K562 (cell line): ENCODE results near the gene HOXA13. TPM values are rescaled to one million over a fixed set of nuclear protein-coding genes. Genes with fewer than 3 reads are reported as not detected.

ENCODE experiments used
- ATAC-seq: fragments of 200-7000 bp; cut with Tn5 transposase; 3 replicates; pipeline ENCODE4 v1.9.1; 2020; ENCODE audit warnings: moderate library complexity
- BruUV-seq: library from RNA; stranded (reverse); fragments of 400-500 nt; replicated peaks from 2 replicates; lab custom pipeline; 2021; lab: Mats Ljungman, UMichigan
- CTCF ChIA-PET: fragments of 300-600 bp; formaldehyde crosslinking; extraction: SDS; loops from one replicate; lab custom pipeline; 2021; ENCODE audit warnings: low intra/inter-chr PET ratio; lab: Yijun Ruan, JAX
- POLR2A ChIA-PET: fragments of 300-600, 350-650 bp; sonication (Branson Sonifier 250); formaldehyde crosslinking; extraction: SDS; loops from one replicate; lab custom pipeline; 2021; ENCODE audit warnings: antibody characterized with exemption, inconsistent platforms; lab: Yijun Ruan, JAX
- DNase-seq, 4 experiments: peaks; one replicate each; pipeline versions ENCODE4 v3.0.0 to v3.0.0-alpha.2; 2011 to 2018; ENCODE audit warnings: low spot score in 3 of 4, mixed read lengths in 3 of 4; ENCODE audit errors: extremely low read depth in 1 of 4
- FAIRE-seq: peaks from 2 replicates; lab custom pipeline; 2011; peaks lifted over from hg19 to GRCh38; lab: Jason Lieb, UNC
- H2AFZ ChIP-seq: 2 replicates; pipeline ENCODE4 v1.6.0; 2011; ENCODE audit warnings: low read depth, low read length, control low read depth, inconsistent platforms
- H3K27ac ChIP-seq: fragments of 200-600 bp; 3 replicates; pipeline ENCODE4 v1.8.0; 2011; ENCODE audit warnings: low read depth, mild to moderate bottlenecking, control low read depth, inconsistent platforms, low read length, moderate library complexity, mixed read lengths; ENCODE audit errors: extremely low read depth
- H3K27me3 ChIP-seq, 2 experiments: fragments of 300-600 bp in 1 of 2; 2 replicates in 1 of 2; 3 replicates in 1 of 2; pipeline versions ENCODE4 v1.6.0 to v1.8.0; 2011; ENCODE audit warnings: inconsistent platforms in 2 of 2, low read length in 2 of 2, mild to moderate bottlenecking in 1 of 2, mixed read lengths in 1 of 2, moderate library complexity in 1 of 2; ENCODE audit not compliant: control insufficient read depth in 2 of 2, insufficient read depth in 2 of 2
- H3K36me3 ChIP-seq: fragments of 300-600 bp; 3 replicates; pipeline ENCODE4 v1.8.0; 2011; ENCODE audit warnings: mild to moderate bottlenecking, low read length, inconsistent platforms; ENCODE audit not compliant: control insufficient read depth, insufficient read depth
- H3K4me1 ChIP-seq, 2 experiments: fragments of 200-600 bp in 1 of 2; replicated peaks in 1 of 2; 2 replicates in 1 of 2; 3 replicates in 1 of 2; pipeline versions ENCODE4 v1.5.1 to v1.8.0; 2011; ENCODE audit warnings: inconsistent platforms in 2 of 2, low read length in 2 of 2, mild to moderate bottlenecking in 1 of 2, mixed read lengths in 1 of 2, moderate library complexity in 1 of 2; ENCODE audit not compliant: control insufficient read depth in 2 of 2, insufficient read depth in 2 of 2
- H3K4me2 ChIP-seq: 2 replicates; pipeline ENCODE4 v1.6.1; 2011; ENCODE audit warnings: low read length, control low read depth, inconsistent platforms, mixed read lengths; ENCODE audit not compliant: insufficient read depth
- H3K4me3 ChIP-seq: fragments of 200-600 bp; sonication (generic), shearing (Covaris generic); 2 replicates; pipeline ENCODE4 v1.5.1; 2016; ENCODE audit warnings: control low read depth, inconsistent platforms
- H3K79me2 ChIP-seq: fragments of 200-600 bp; 3 replicates; pipeline ENCODE4 v1.8.0; 2011; ENCODE audit warnings: low read length, inconsistent platforms; ENCODE audit not compliant: control insufficient read depth, insufficient read depth
- H3K9ac ChIP-seq, 2 experiments: 2 replicates each; pipeline versions ENCODE4 v1.6.0 to v1.6.1; 2011; ENCODE audit warnings: low read depth in 2 of 2, low read length in 2 of 2, control low read depth in 1 of 2, inconsistent platforms in 1 of 2, mild to moderate bottlenecking in 1 of 2, mixed read lengths in 1 of 2; ENCODE audit not compliant: insufficient read depth in 1 of 2
- H3K9me1 ChIP-seq: one replicate; pipeline ENCODE4 v1.6.0; 2011; ENCODE audit warnings: inconsistent platforms, mild to moderate bottlenecking, low read length, moderate library complexity; ENCODE audit not compliant: control insufficient read depth, insufficient read depth
- H3K9me3 ChIP-seq: replicated peaks from 2 replicates; pipeline ENCODE4 v1.5.1; 2011; ENCODE audit warnings: low read depth, low read length, inconsistent platforms; ENCODE audit not compliant: control insufficient read depth, insufficient read depth
- H4K20me1 ChIP-seq: replicated peaks from 2 replicates; pipeline ENCODE4 v1.6.1; 2011; ENCODE audit warnings: low read length, inconsistent platforms, mixed read lengths; ENCODE audit not compliant: control insufficient read depth, insufficient read depth
- CBFB ChIP-seq: sonication (generic); formaldehyde crosslinking; IDR thresholded peaks from 2 replicates; pipeline ENCODE4 v1.4.0; 2020; ENCODE audit warnings: mild to moderate bottlenecking, missing genetic modification reagents
- DMBX1 ChIP-seq: fragments of 250-450 bp; sonication (Bioruptor Pico); IDR thresholded peaks from 2 replicates; pipeline ENCODE4 v1.8.0; 2022; ENCODE audit warnings: inconsistent platforms, mild to moderate bottlenecking, moderate library complexity, borderline replicate concordance
- ESRRA ChIP-seq: fragments of 450-650 bp; IDR thresholded peaks from 2 replicates; pipeline ENCODE4 v1.6.1; 2014; ENCODE audit warnings: low read depth, mild to moderate bottlenecking, moderate library complexity, borderline replicate concordance
- HDGF ChIP-seq: fragments of 450-650 bp; IDR thresholded peaks from 2 replicates; pipeline ENCODE4 v1.6.1; 2016
- IFI16 ChIP-seq: fragments of 250-450 bp; sonication (Bioruptor Pico); IDR thresholded peaks from 2 replicates; pipeline ENCODE4 v2.1.2; 2022; ENCODE audit warnings: mild to moderate bottlenecking, inconsistent platforms
- PHTF2 ChIP-seq: fragments of 250-450 bp; sonication (Bioruptor Pico); IDR thresholded peaks from 2 replicates; pipeline ENCODE4 v1.5.0; 2021; ENCODE audit warnings: mild to moderate bottlenecking
- TSC22D4 ChIP-seq: fragments of 450-650 bp; IDR thresholded peaks from 2 replicates; pipeline ENCODE4 v1.6.1; 2016; ENCODE audit warnings: missing genetic modification characterization, missing biosample characterization, control low read depth
- ZNF217 ChIP-seq: sonication (generic); formaldehyde crosslinking; IDR thresholded peaks from 2 replicates; pipeline ENCODE4 v1.8.0; 2022; ENCODE audit warnings: mild to moderate bottlenecking, missing genetic modification reagents
- WGBS: fragments of 100-300 bp; shearing (Covaris generic); methylation state at CpG from one replicate; pipeline ENCODE4 v1.1.6; 2016; ENCODE audit warnings: low coverage, mixed read lengths; ENCODE audit not compliant: insufficient coverage; ENCODE audit errors: missing lambda C conversion rate; 5-methylcytosine and 5-hydroxymethylcytosine counted together
- in situ Hi-C: fragments of 300-500 bp; cut with MboI; formaldehyde crosslinking; loops from 4 replicates; pipeline ENCODE4 v1.15.0; 2018; ENCODE audit warnings: inconsistent platforms, mixed read lengths
- intact Hi-C: fragments of 100-400 bp; cut with micrococcal nuclease; formaldehyde crosslinking; loops from 2 replicates; pipeline ENCODE4 v1.14.2; 2022
- polyA plus RNA-seq, 8 experiments: library from polyadenylated mRNA; depleted of rRNA in 4 of 8; stranded (reverse) in 5 of 8; unstranded in 3 of 8; fragments of >200 nt; fragmentation: Nextera tagmentation in 2 of 8; fragmentation: Illumina TruSeq in 1 of 8; extraction: Ambion mirVana in 2 of 8; extraction: Trizol in 1 of 8; gene quantifications; 2 replicates each; pipeline versions ENCODE4 v1.2.1 to v1.2.3, GENCODE V29; 2011 to 2014; ENCODE audit warnings: inconsistent platforms in 1 of 8, missing spikeins in 1 of 8
- total RNA-seq, 7 experiments: library from RNA; depleted of rRNA in 6 of 7; stranded (reverse); fragments of >200 nt in 6 of 7; fragmentation: Illumina TruSeq in 2 of 7; extraction: Trizol in 2 of 7; gene quantifications; 2 replicates each; pipeline versions ENCODE4 v1.2.1 to v1.2.3, GENCODE V29; 2011 to 2021; ENCODE audit warnings: low replicate concordance in 1 of 7

The HOXA13 gene
- total and polyA plus RNA-seq, 9 of the 15 experiments (the other 6 are each of a cell fraction or from before 2014, with no cell fraction given), result not detected

- DNase-seq (no peak), ATAC-seq (no peak), FAIRE-seq (no peak)
- H3K36me3 ChIP-seq, result no peaks in the 10 kb centered on the region
- CTCF ChIA-PET, result interaction anchor here (0.7 kb wide), 1 partner anchor 1272 kb away, joined by 3 read pairs; no protein-coding TSS in a partner anchor
- intact Hi-C loops (no loop called here), in situ Hi-C loops (loop anchor here (5.0 to 25.0 kb wide), 4 partner anchors 653 to 1278 kb away; no protein-coding TSS in a partner anchor)
- peak within 1 kb of the TSS; percentile 11; the same call in 1 of the 2 replicates for H3K4me2 ChIP-seq
- peaks cover 0 to 22% of the 10 kb centered on the region in 2 experiments; a peak in 2 of 5 replicates for H3K4me1 ChIP-seq
- POLR2A ChIA-PET, result no interaction called here
- no peak within 1 kb of the TSS for H3K27ac ChIP-seq
- no peak within 1 kb of the TSS for H3K9ac ChIP-seq
- no TSS peak for BruUV-seq
- no peaks in the 10 kb centered on the region for H3K9me1 ChIP-seq
- 66% methylated on average over 64 of the region's 82 CpGs for WGBS
- H3K9me3 ChIP-seq, result no peaks in the 10 kb centered on the region
- H2AFZ ChIP-seq, result no peak within 1 kb of the TSS
- H3K27me3 ChIP-seq, result peaks cover 37 to 74% of the 10 kb centered on the region in 2 experiments
- H3K4me3 ChIP-seq, result no peak within 1 kb of the TSS
- no peak for TF ChIP-seq HDGF
- TF ChIP-seq ESRRA, result no peak
- TF ChIP-seq CBFB (CRISPR knock-in tag), result no peak
- no peak for TF ChIP-seq PHTF2
- TF ChIP-seq DMBX1 (CRISPR knock-in tag), result no peak
- no peak for TF ChIP-seq TSC22D4 (tag)
- no peak for TF ChIP-seq ZNF217 (CRISPR knock-in tag)
- TF ChIP-seq IFI16 (CRISPR knock-in tag), result no peak
- no peaks in the 10 kb centered on the region for H3K79me2 ChIP-seq
- no peaks in the 10 kb centered on the region for H4K20me1 ChIP-seq
These were observed 34.5 kb downstream of the HOXA13 start, which contains the start of gene HOXA9 for GRCh38 chr7:27165089-27165995. HOXA9 (minus strand) TSS chr7:27165537; CDS start chr7:27165457, 80 bp downstream.
